Measurements from ENCODE around the gene DCDC1.

The DCDC1 gene

GRCh38 chr11:31139479-31139878 lies 230.1 kb downstream of the DCDC1 start:
- H3K4me3 ChIP-seq (replicated peaks; ENCODE audit: low read depth, low read length): no peak overlapping the region
- TF ChIP-seq, protein P1, sequence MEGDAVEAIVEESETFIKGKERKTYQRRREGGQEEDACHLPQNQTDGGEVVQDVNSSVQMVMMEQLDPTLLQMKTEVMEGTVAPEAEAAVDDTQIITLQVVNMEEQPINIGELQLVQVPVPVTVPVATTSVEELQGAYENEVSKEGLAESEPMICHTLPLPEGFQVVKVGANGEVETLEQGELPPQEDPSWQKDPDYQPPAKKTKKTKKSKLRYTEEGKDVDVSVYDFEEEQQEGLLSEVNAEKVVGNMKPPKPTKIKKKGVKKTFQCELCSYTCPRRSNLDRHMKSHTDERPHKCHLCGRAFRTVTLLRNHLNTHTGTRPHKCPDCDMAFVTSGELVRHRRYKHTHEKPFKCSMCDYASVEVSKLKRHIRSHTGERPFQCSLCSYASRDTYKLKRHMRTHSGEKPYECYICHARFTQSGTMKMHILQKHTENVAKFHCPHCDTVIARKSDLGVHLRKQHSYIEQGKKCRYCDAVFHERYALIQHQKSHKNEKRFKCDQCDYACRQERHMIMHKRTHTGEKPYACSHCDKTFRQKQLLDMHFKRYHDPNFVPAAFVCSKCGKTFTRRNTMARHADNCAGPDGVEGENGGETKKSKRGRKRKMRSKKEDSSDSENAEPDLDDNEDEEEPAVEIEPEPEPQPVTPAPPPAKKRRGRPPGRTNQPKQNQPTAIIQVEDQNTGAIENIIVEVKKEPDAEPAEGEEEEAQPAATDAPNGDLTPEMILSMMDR (IDR thresholded peaks at IDR 0.05; ENCODE audit: low read depth, low read length, missing control alignments): no peak
- DNase-seq (ENCODE audit: extremely low read depth, low read depth): no peak

- DNase-seq (ENCODE audit: extremely low read depth, low read depth): no peak
- no peak overlapping the region for H3K4me3 ChIP-seq (replicated peaks; ENCODE audit: low read depth, low read length)
- TF ChIP-seq, protein P1 (IDR thresholded peaks at IDR 0.05; ENCODE audit: low read depth, low read length, missing control alignments): no peak
Observed at GRCh38 chr11:31132531-31133421, 236.8 kb downstream of the DCDC1 start.

- no peak for DNase-seq (ENCODE audit: extremely low read depth, low read depth)
- no peak overlapping the region for H3K4me3 ChIP-seq (replicated peaks; ENCODE audit: low read depth, low read length)
- TF ChIP-seq, protein P1 (IDR thresholded peaks at IDR 0.05; ENCODE audit: low read depth, low read length, missing control alignments): no peak
Observed at GRCh38 chr11:31131760-31132159, 237.8 kb downstream of the DCDC1 start.

DNA sequence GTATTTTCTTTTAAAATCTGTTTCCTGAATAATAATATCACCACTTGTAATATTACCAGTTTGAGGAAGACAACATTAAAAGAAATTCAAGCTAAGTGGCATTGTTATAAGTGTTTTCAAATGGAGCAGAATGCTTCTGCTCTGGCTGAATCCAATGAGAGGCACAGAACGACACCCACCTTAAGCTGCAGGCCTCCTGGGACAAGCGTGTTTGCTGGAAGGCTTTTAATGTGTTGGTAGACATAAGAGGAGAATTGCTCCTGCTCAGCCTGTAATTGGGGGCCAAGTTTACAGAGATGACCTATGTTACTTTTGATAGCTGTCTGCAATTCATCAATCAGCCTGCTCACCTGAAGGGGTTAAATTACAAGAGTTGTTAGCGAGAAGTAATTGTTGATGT lies 242.2 kb downstream of the DCDC1 start:
- no peak overlapping the region for H3K4me3 ChIP-seq (replicated peaks; ENCODE audit: low read depth, low read length)
- TF ChIP-seq, protein P1 (IDR thresholded peaks at IDR 0.05; ENCODE audit: low read depth, low read length, missing control alignments): no peak
- no peak for DNase-seq (ENCODE audit: extremely low read depth, low read depth)

GRCh38 chr11:31120428-31120827 lies 249.1 kb downstream of the DCDC1 start:
- DNase-seq (ENCODE audit: extremely low read depth, low read depth): no peak
- H3K4me3 ChIP-seq (replicated peaks; ENCODE audit: low read depth, low read length): no peak overlapping the region
- TF ChIP-seq, protein P1 (IDR thresholded peaks at IDR 0.05; ENCODE audit: low read depth, low read length, missing control alignments): no peak

DNA sequence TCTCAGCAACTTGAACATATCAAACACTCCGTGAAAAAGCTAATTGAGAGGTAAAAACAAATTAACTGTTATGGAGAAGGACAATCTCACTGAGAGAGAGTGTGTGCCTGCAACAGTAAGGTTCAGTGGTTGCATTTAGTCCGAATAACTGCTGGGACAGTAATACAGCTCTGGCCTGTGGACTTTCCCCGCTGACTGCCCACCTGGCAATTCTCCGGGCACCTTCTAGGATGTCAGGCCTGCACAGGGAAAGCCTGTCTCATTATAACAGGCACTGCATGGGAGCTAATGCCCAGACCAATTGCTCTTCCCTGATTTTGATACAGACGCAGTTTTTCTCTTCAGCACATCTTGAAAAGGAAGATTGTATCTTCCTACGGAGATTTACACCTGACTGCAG lies 251.0 kb downstream of the DCDC1 start:
- TF ChIP-seq, protein P1 (IDR thresholded peaks at IDR 0.05; ENCODE audit: low read depth, low read length, missing control alignments): no peak
- DNase-seq (ENCODE audit: extremely low read depth, low read depth): no peak
- H3K4me3 ChIP-seq (replicated peaks; ENCODE audit: low read depth, low read length): no peak overlapping the region
